A549 (cell line): ENCODE measurements around the gene IL17D. TPM values are rescaled to one million over a fixed set of nuclear protein-coding genes. Genes with fewer than 3 reads are reported as not detected.
A peak's percentile ranks its signal among the peaks of the same experiment; 100 is the strongest.

Source experiments
- ATAC-seq, 2 experiments: fragments of 200-7000 bp in 1 of 2; fragments of >200 bp in 1 of 2; cut with Nextera tagmentation in 1 of 2; cut with Tn5 transposase in 1 of 2; 3 replicates each; pipeline versions ENCODE4 v1.8.0 to v1.9.1; 2018 to 2020; ENCODE audit warnings: mild to moderate bottlenecking in 1 of 2, moderate library complexity in 1 of 2
- CTCF ChIA-PET: fragments of 300-600 bp; sonication (Branson Sonifier 250); formaldehyde crosslinking; extraction: SDS; loops from one replicate; lab custom pipeline; 2021; ENCODE audit warnings: antibody characterized with exemption, inconsistent platforms; lab: Yijun Ruan, JAX
- POLR2A ChIA-PET: fragments of 350-600 bp; formaldehyde crosslinking; extraction: SDS; loops from one replicate; lab custom pipeline; 2021; ENCODE audit warnings: antibody characterized with exemption, inconsistent platforms; lab: Yijun Ruan, JAX
- DNase-seq, 2 experiments: peaks; one replicate each; pipeline versions ENCODE4 v3.0.0 to v3.0.0-alpha.2; 2011 to 2016; ENCODE audit warnings: low read depth in 1 of 2, low spot score in 1 of 2
- FAIRE-seq: peaks from 2 replicates; lab custom pipeline; 2011; peaks lifted over from hg19 to GRCh38; lab: Jason Lieb, UNC
- H3K27ac ChIP-seq, 2 experiments: fragments of >200 bp; sonication (Bioruptor Twin); formaldehyde crosslinking; 3 replicates each; pipeline ENCODE4 v1.5.1; 2016 to 2017
- H3K4me1 ChIP-seq: fragments of >200 bp; sonication (Bioruptor Twin); formaldehyde crosslinking; 3 replicates; pipeline ENCODE4 v1.6.1; 2016
- H3K4me2 ChIP-seq: fragments of >200 bp; sonication (Bioruptor Twin); formaldehyde crosslinking; 3 replicates; pipeline ENCODE4 v1.6.1; 2016
- H3K4me3 ChIP-seq: fragments of >200 bp; sonication (Bioruptor Twin); formaldehyde crosslinking; 3 replicates; pipeline ENCODE4 v1.5.1; 2016
- H3K9me3 ChIP-seq: fragments of >200 bp; sonication (Bioruptor Twin); formaldehyde crosslinking; 3 replicates; pipeline ENCODE4 v1.6.1; 2016
- CHD2 ChIP-seq: fragments of 150-350 bp; IDR thresholded peaks from 2 replicates; pipeline ENCODE4 v1.6.1; 2014; ENCODE audit warnings: low read length; ENCODE audit not compliant: partially characterized antibody
- CTCF ChIP-seq: fragments of >200 bp; sonication (Bioruptor Twin); formaldehyde crosslinking; IDR thresholded peaks from 3 replicates; pipeline ENCODE4 v1.5.1; 2016
- E2F6 ChIP-seq: IDR thresholded peaks from 2 replicates; pipeline ENCODE4 v1.6.1; 2012; ENCODE audit warnings: low read depth, borderline replicate concordance
- HOXB5 ChIP-seq: fragments of 250-450 bp; sonication (Bioruptor Pico); IDR thresholded peaks from 2 replicates; pipeline ENCODE4 v1.5.0; 2020; ENCODE audit warnings: mild to moderate bottlenecking, moderate library complexity
- KDM5A ChIP-seq: fragments of 200-600 bp; sonication (generic); IDR thresholded peaks from 2 replicates; pipeline ENCODE4 v1.6.1; 2016; ENCODE audit warnings: antibody characterized with exemption, mild to moderate bottlenecking
- MYC ChIP-seq: IDR thresholded peaks from 2 replicates; pipeline ENCODE4 v1.6.1; 2012; ENCODE audit warnings: mild to moderate bottlenecking, inconsistent platforms, low read length, improper control_type of control experiment, borderline replicate concordance
- NR3C1 ChIP-seq: fragments of >200 bp; sonication (Bioruptor Twin); formaldehyde crosslinking; IDR thresholded peaks from 3 replicates; pipeline ENCODE4 v1.6.1; 2017
- USF2 ChIP-seq: fragments of 450-650 bp; IDR thresholded peaks from 2 replicates; pipeline ENCODE4 v1.6.1; 2014; ENCODE audit warnings: antibody characterized with exemption
- WGBS: methylation state at CpG from one replicate; pipeline ENCODE4 v1.1.6; 2017; ENCODE audit errors: missing lambda C conversion rate; 5-methylcytosine and 5-hydroxymethylcytosine counted together
- polyA plus RNA-seq, 4 experiments: library from polyadenylated mRNA; depleted of rRNA in 3 of 4; stranded (reverse); fragments of >200 nt; fragmentation: RNase III in 1 of 4; extraction: RNeasy Plus Mini Kit Qiagen cat#74134 plus additional on column Dnase treatment in 1 of 4; gene quantifications; 2 replicates in 3 of 4; 3 replicates in 1 of 4; pipeline ENCODE4 v1.2.3, GENCODE V29; 2011 to 2017

The IL17D gene
- polyA plus RNA-seq, 2 of the 4 experiments (the other 2 are of a cell fraction): 0.30 to 0.44 TPM

- 0 out of 6 replicates have a peak overlapping the region, but pooled peaks of 1 of the 2 experiments have one; percentile 17 for H3K27ac ChIP-seq
- peak overlapping the region; percentile 28; the same call in 1 of the 3 replicates for H3K4me2 ChIP-seq
- FAIRE-seq: no peak
Measured at GRCh38 chr13:20709369-20709768, 5.9 kb downstream of the IL17D start.

GRCh38 chr13:20709782-20710181 is 6.3 kb downstream of the IL17D start:
- no peak for DNase-seq
- no peaks in the 10 kb centered on the region for H3K9me3 ChIP-seq
- no peak for FAIRE-seq
- CTCF ChIA-PET: interaction anchor here (1.4 kb wide), 1 partner anchor 118 kb away, joined by 5 read pairs; no protein-coding TSS in a partner anchor
- POLR2A ChIA-PET: interaction anchor here (0.6 kb wide), 1 partner anchor 62 kb away, joined by 3 read pairs; no protein-coding TSS in a partner anchor
- H3K27ac ChIP-seq: no peak overlapping the region
- WGBS: 24% methylated on average over 4 of the region's 4 CpGs
- peaks cover 10% of the 10 kb centered on the region; the same call in 2 of the 3 replicates for H3K4me1 ChIP-seq
- peak overlapping the region; percentile 28; the same call in 1 of the 3 replicates for H3K4me2 ChIP-seq
- H3K4me3 ChIP-seq: no peak overlapping the region
- no peak for ATAC-seq
- TF ChIP-seq CTCF: no peak
- TF ChIP-seq E2F6: no peak
- TF ChIP-seq CHD2: no peak
- TF ChIP-seq HOXB5 (CRISPR knock-in tag): no peak
- TF ChIP-seq USF2: no peak
- TF ChIP-seq KDM5A: no peak

More at GRCh38 chr13:20709369-20709768, 5.9 kb downstream of the IL17D start:
- no peak overlapping the region for H3K4me3 ChIP-seq
- WGBS: 77% methylated on average over 8 of the region's 8 CpGs
- no peak for DNase-seq
- ChIA-PET POLR2A (interaction anchor here (0.6 kb wide), 1 partner anchor 63 kb away, joined by 3 read pairs; no protein-coding TSS in a partner anchor), CTCF (interaction anchor here (1.0 to 1.4 kb wide), 2 partner anchors 119 to 216 kb away, joined by 4 to 5 read pairs; no protein-coding TSS in a partner anchor)
- ATAC-seq: no peak
- TF ChIP-seq E2F6 (no peak), NR3C1 (no peak)
- no peaks in the 10 kb centered on the region for H3K9me3 ChIP-seq
- peaks cover 10% of the 10 kb centered on the region; the same call in 2 of the 3 replicates for H3K4me1 ChIP-seq

GRCh38 chr13:20711301-20712044 is 8.0 kb downstream of the IL17D start:
- no peak overlapping the region for H3K4me2 ChIP-seq
- H3K4me3 ChIP-seq: no peak overlapping the region; the same call in 2 of the 3 replicates
- ATAC-seq: peak in 1 of 2 experiments; percentile 71; a peak in 3 of 6 replicates
- no peak overlapping the region for H3K27ac ChIP-seq
- H3K4me1 ChIP-seq: peaks cover 10% of the 10 kb centered on the region; the same call in 2 of the 3 replicates
- ChIA-PET POLR2A (no interaction called here), CTCF (interaction anchor here (0.7 to 6.6 kb wide), 11 partner anchors 10 to 514 kb away, joined by 3 to 36 read pairs (median 3); no protein-coding TSS in a partner anchor)
- H3K9me3 ChIP-seq: no peaks in the 10 kb centered on the region
- peak; percentile 21 to 22 for DNase-seq
- FAIRE-seq: no peak
- WGBS: 69% methylated on average over 13 of the region's 13 CpGs
- TF ChIP-seq MYC (no peak), CTCF (peak; percentile 17; the same call in 2 of the 3 replicates)
